ES-I3 (cell line): ENCODE results near the gene SPAG16.
"Not testable (repeated sequence)": the region's sequence is repeated elsewhere in the genome, so short reads cannot be mapped to it uniquely, and the experiment has no call there.

ENCODE experiments used
- H3K36me3 ChIP-seq: 2 replicates; pipeline ENCODE4 v1.6.1; 2013; ENCODE audit warnings: mild to moderate bottlenecking, low read length, control low read depth, moderate library complexity; ENCODE audit not compliant: insufficient read depth
- H3K4me1 ChIP-seq: 2 replicates; pipeline ENCODE4 v1.6.1; 2013; ENCODE audit warnings: mild to moderate bottlenecking, control low read depth, low read length; ENCODE audit not compliant: insufficient read depth
- H3K9ac ChIP-seq: 2 replicates; pipeline ENCODE4 v1.6.1; 2013; ENCODE audit warnings: low read depth, mild to moderate bottlenecking, low read length, moderate library complexity
- H3K9me3 ChIP-seq: 2 replicates; pipeline ENCODE4 v1.6.1; 2013; ENCODE audit warnings: mild to moderate bottlenecking, low read length, moderate library complexity; ENCODE audit not compliant: control insufficient read depth, insufficient read depth

The SPAG16 gene

GRCh38 chr2:213609570-213610170 is 325.4 kb downstream of the SPAG16 start:
- Histone ChIP-seq H3K4me1 (no peaks in the 10 kb centered on the region), H3K36me3 (no peaks in the 10 kb centered on the region), H3K9me3 (no peaks in the 10 kb centered on the region), H3K9ac (no peak overlapping the region)

GRCh38 chr2:213627054-213627710 is 342.9 kb downstream of the SPAG16 start:
- Histone ChIP-seq H3K9me3 (no peaks in the 10 kb centered on the region), H3K9ac (no peak overlapping the region), H3K4me1 (no peaks in the 10 kb centered on the region), H3K36me3 (no peaks in the 10 kb centered on the region)

GRCh38 chr2:213627835-213628460 is 343.7 kb downstream of the SPAG16 start:
- Histone ChIP-seq H3K9ac (no peak overlapping the region), H3K9me3 (no peaks in the 10 kb centered on the region), H3K36me3 (no peaks in the 10 kb centered on the region), H3K4me1 (no peaks in the 10 kb centered on the region)

GRCh38 chr2:213640738-213641425 is 356.6 kb downstream of the SPAG16 start:
- no peaks in the 10 kb centered on the region for H3K9me3 ChIP-seq
- no peak overlapping the region for H3K9ac ChIP-seq
- H3K4me1 ChIP-seq: no peaks in the 10 kb centered on the region
- no peaks in the 10 kb centered on the region for H3K36me3 ChIP-seq

- Histone ChIP-seq H3K9me3 (no peaks in the 10 kb centered on the region), H3K4me1 (no peaks in the 10 kb centered on the region), H3K9ac (no peak overlapping the region), H3K36me3 (no peaks in the 10 kb centered on the region)
These were observed 360.7 kb downstream of the SPAG16 start for GRCh38 chr2:213644926-213645325.

GRCh38 chr2:213649176-213649575 is 364.9 kb downstream of the SPAG16 start:
- Histone ChIP-seq H3K36me3 (no peaks in the 10 kb centered on the region), H3K4me1 (no peaks in the 10 kb centered on the region), H3K9me3 (no peaks in the 10 kb centered on the region), H3K9ac (no peak overlapping the region)

GRCh38 chr2:213664817-213665216 is 380.6 kb downstream of the SPAG16 start:
- H3K36me3 ChIP-seq: no peaks in the 10 kb centered on the region
- no peak overlapping the region for H3K9ac ChIP-seq
- peaks cover 5% of the 10 kb centered on the region for H3K9me3 ChIP-seq
- H3K4me1 ChIP-seq: no peaks in the 10 kb centered on the region

GRCh38 chr2:213669657-213670056 is 385.4 kb downstream of the SPAG16 start:
- no peaks in the 10 kb centered on the region for H3K9me3 ChIP-seq
- H3K4me1 ChIP-seq: no peaks in the 10 kb centered on the region
- no peak overlapping the region for H3K9ac ChIP-seq
- H3K36me3 ChIP-seq: no peaks in the 10 kb centered on the region

GRCh38 chr2:213678437-213679218 is 394.4 kb downstream of the SPAG16 start:
- no peaks in the 10 kb centered on the region for H3K36me3 ChIP-seq
- H3K4me1 ChIP-seq: no peaks in the 10 kb centered on the region
- H3K9ac ChIP-seq: no peak overlapping the region
- H3K9me3 ChIP-seq: no peaks in the 10 kb centered on the region

- Histone ChIP-seq H3K36me3 (no peaks in the 10 kb centered on the region), H3K9ac (no peak overlapping the region), H3K4me1 (no peaks in the 10 kb centered on the region), H3K9me3 (no peaks in the 10 kb centered on the region)
These were observed 395.6 kb downstream of the SPAG16 start for GRCh38 chr2:213679894-213680293.

- Histone ChIP-seq H3K9me3 (no peaks in the 10 kb centered on the region), H3K36me3 (no peaks in the 10 kb centered on the region), H3K4me1 (no peaks in the 10 kb centered on the region), H3K9ac (no peak overlapping the region)
These were observed 398.0 kb downstream of the SPAG16 start for GRCh38 chr2:213682276-213682675.

GRCh38 chr2:213688133-213688532 is 403.9 kb downstream of the SPAG16 start:
- Histone ChIP-seq H3K9ac (no peak overlapping the region), H3K9me3 (no peaks in the 10 kb centered on the region; the same call in 1 of the 2 replicates), H3K4me1 (no peaks in the 10 kb centered on the region), H3K36me3 (no peaks in the 10 kb centered on the region)

- H3K36me3 ChIP-seq, H3K9ac ChIP-seq, H3K9me3 ChIP-seq, H3K4me1 ChIP-seq: not testable (repeated sequence)
These were observed 404.6 kb downstream of the SPAG16 start for GRCh38 chr2:213688825-213689224.

- Histone ChIP-seq H3K9me3 (no peaks in the 10 kb centered on the region; the same call in 1 of the 2 replicates), H3K4me1 (no peaks in the 10 kb centered on the region), H3K36me3 (no peaks in the 10 kb centered on the region), H3K9ac (no peak overlapping the region)
These were observed 405.3 kb downstream of the SPAG16 start for GRCh38 chr2:213689585-213689984.
